ENCODE measurements around the gene RIN3. TPM values are rescaled to one million over a fixed set of nuclear protein-coding genes. Genes with fewer than 3 reads are reported as not detected.

The RIN3 gene
- total RNA-seq, 2 donors from 2014 or later: 8.8 to 41.6 TPM

- 71% methylated on average over 10 of the region's 10 CpGs for WGBS
Observed at GRCh38 chr14:92601757-92602417, 88.3 kb downstream of the RIN3 start.

DNA sequence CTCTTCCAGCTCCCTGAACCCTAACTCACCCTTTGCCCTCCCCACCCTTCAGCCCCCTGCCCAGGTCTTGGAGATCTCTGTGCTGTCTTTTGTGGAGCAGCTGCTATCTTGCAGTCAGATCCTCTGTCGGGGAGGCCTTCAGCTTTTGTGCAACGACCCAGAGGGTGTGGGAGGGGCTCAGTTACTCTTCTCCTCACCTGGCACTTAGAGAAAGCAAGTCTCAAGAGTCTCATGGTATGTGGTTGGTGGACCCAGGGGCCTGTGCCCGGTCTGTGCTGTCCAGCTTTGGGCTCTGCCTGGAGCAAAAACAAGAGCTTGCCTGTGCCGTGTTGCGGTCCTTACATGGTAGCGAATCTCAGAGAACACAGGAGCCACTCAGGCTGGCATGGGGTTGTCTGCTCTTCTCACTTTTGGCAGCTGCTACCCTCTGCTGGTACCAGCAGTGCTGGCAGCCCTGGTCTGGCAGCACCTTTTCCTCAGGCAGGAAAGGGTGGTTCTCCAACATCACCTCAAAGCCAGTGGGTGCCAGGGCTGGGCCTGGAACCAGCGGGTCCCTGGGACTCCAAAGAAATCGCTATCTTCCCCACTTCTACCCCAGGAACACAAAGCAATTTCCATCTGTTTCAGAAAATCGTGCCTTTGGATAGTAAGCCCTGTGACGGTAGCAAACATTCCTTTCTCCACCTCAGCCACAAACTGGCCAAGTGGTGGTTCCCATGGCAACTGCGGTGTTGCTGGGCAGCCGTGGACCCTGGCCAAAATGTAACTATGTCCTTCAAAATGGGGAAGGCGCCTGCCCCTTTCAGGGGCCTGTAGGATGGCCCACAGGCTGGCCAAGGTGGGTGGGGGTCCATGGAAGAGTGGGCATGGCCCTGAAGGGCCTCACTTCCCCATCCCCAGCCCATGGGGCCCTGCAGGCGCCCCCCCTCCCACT lies 90.0 kb downstream of the RIN3 start:
- DNase-seq (ENCODE audit: low spot score): peak; percentile 52
- peak; percentile 10 for TF ChIP-seq POLR2AphosphoS5 (IDR thresholded peaks at IDR 0.05)
- TF ChIP-seq POLR2A (IDR thresholded peaks at IDR 0.05): no peak
- TF ChIP-seq CTCF (IDR thresholded peaks at IDR 0.05): peak in 2 of 4 experiments; percentile 36 to 41
- Histone ChIP-seq H3K27ac (peak overlapping the region; percentile 26 to 32), H3K36me3 (no peaks in the 10 kb centered on the region), H3K4me1 (replicated peaks) (no peaks in the 10 kb centered on the region), H3K9me3 (no peaks in the 10 kb centered on the region), H3K4me3 (no peak overlapping the region), H3K27me3 (replicated peaks; ENCODE audit: insufficient read depth) (no peaks in the 10 kb centered on the region)
- 35% methylated on average over 13 of the region's 14 CpGs for WGBS
- intact Hi-C loops (cut with DNase I): loop anchor here (5.0 kb wide), 2 partner anchors 44 to 79 kb away; no protein-coding TSS in a partner anchor

More at GRCh38 chr14:92601757-92602417, 88.3 kb downstream of the RIN3 start:
- Histone ChIP-seq H3K4me3 (no peak overlapping the region), H3K27me3 (replicated peaks; ENCODE audit: insufficient read depth) (no peaks in the 10 kb centered on the region), H3K9me3 (no peaks in the 10 kb centered on the region), H3K4me1 (replicated peaks) (no peaks in the 10 kb centered on the region), H3K27ac (peak overlapping the region; percentile 16 to 41), H3K36me3 (no peaks in the 10 kb centered on the region)
- DNase-seq (ENCODE audit: low spot score): peak; percentile 36
- intact Hi-C loops (cut with DNase I): loop anchor here (5.0 kb wide), 2 partner anchors 45 to 80 kb away; no protein-coding TSS in a partner anchor
- TF ChIP-seq POLR2AphosphoS5 (IDR thresholded peaks at IDR 0.05) (peak; percentile 57), CTCF (IDR thresholded peaks at IDR 0.05) (no peak)

DNA sequence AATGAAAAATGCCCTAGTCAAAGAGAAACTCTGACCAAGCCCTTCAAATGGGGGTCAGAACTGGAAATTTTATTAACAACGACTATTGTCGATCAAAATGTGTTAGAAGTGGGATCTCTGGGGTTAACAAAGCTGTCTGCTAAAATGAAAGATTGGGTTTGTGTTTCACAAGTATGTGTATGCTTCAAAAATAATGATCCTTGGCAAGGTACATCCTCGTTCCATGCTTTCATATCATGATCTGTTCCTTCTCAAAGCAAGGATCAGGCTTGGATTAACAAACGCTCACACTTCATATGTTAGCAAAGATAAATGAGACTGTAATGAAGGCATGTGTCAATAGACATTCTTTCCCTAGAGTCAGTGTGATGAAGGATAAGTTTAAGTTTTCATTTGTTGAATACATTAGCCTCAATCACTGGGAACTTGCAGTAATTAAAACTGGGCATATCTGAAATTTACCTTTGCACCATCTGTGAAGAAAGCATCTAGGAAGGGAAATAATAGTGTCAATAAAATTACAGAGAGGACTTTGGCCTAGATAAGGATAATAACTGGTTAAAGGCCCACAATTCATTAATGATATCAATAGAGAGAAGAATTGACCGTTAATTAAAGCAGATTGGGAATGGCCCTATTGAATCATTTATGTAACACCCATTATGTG lies 91.8 kb downstream of the RIN3 start:
- no peak for DNase-seq (ENCODE audit: low spot score)
- no peak overlapping the region for H3K27ac ChIP-seq
- intact Hi-C loops (cut with DNase I): no loop called here
- H3K4me3 ChIP-seq: no peak overlapping the region
- WGBS: 91% methylated on average over 5 of the region's 5 CpGs
- no peaks in the 10 kb centered on the region for H3K9me3 ChIP-seq
- H3K4me1 ChIP-seq (replicated peaks): no peaks in the 10 kb centered on the region
- TF ChIP-seq POLR2AphosphoS5 (IDR thresholded peaks at IDR 0.05): no peak
- no peak for TF ChIP-seq CTCF (IDR thresholded peaks at IDR 0.05)
- TF ChIP-seq POLR2A (IDR thresholded peaks at IDR 0.05): no peak
- H3K36me3 ChIP-seq: no peaks in the 10 kb centered on the region
- no peaks in the 10 kb centered on the region for H3K27me3 ChIP-seq (replicated peaks; ENCODE audit: insufficient read depth)

GRCh38 chr14:92607251-92607650 lies 93.7 kb downstream of the RIN3 start:
- H3K36me3 ChIP-seq: no peaks in the 10 kb centered on the region
- no peaks in the 10 kb centered on the region for H3K9me3 ChIP-seq
- WGBS: 97% methylated on average over 3 of the region's 3 CpGs
- H3K27ac ChIP-seq: no peak overlapping the region
- H3K4me1 ChIP-seq (replicated peaks): no peaks in the 10 kb centered on the region
- no peaks in the 10 kb centered on the region for H3K27me3 ChIP-seq (replicated peaks; ENCODE audit: insufficient read depth)
- TF ChIP-seq POLR2A (IDR thresholded peaks at IDR 0.05) (no peak), CTCF (IDR thresholded peaks at IDR 0.05) (no peak), POLR2AphosphoS5 (IDR thresholded peaks at IDR 0.05) (no peak)
- H3K4me3 ChIP-seq: no peak overlapping the region
- intact Hi-C loops (cut with DNase I): no loop called here
- no peak for DNase-seq (ENCODE audit: low spot score)

Data from prostate gland (tissue), 2 donors.